H1 (cell line): ENCODE results near the gene CUX1. TPM values are rescaled to one million over a fixed set of nuclear protein-coding genes. Genes with fewer than 3 reads are reported as not detected.
A peak's percentile ranks its signal among the peaks of the same experiment; 100 is the strongest.

Experiments used
- CTCF ChIA-PET: fragments of 300-600 bp; sonication (Branson Sonifier 250); formaldehyde crosslinking; loops from one replicate; lab custom pipeline; 2021; ENCODE audit not compliant: partially characterized antibody; lab: Charles Lee
- POLR2A ChIA-PET: fragments of 300-600 bp; sonication (Branson Sonifier 250); formaldehyde crosslinking; loops from one replicate; lab custom pipeline; 2021; ENCODE audit warnings: inconsistent platforms; ENCODE audit not compliant: partially characterized antibody; lab: Charles Lee
- DNase-seq, 2 experiments: peaks; one replicate each; pipeline versions ENCODE4 v3.0.0 to v3.0.0-alpha.2; 2010 to 2022; ENCODE audit warnings: low spot score in 2 of 2, low read depth in 1 of 2, mixed read lengths in 1 of 2
- FAIRE-seq: peaks from 2 replicates; lab custom pipeline; 2011; peaks lifted over from hg19 to GRCh38; lab: Jason Lieb, UNC
- H2AFZ ChIP-seq: 2 replicates; pipeline ENCODE4 v1.8.1; 2012; ENCODE audit warnings: low read length, inconsistent platforms
- H2AK5ac ChIP-seq: 2 replicates; pipeline ENCODE4 v1.6.1; 2013; ENCODE audit warnings: low read depth, low read length
- H2BK120ac ChIP-seq: replicated peaks from 2 replicates; pipeline ENCODE3; 2013; ENCODE audit warnings: low read depth, low read length, inconsistent platforms
- H2BK12ac ChIP-seq: 2 replicates; pipeline ENCODE4 v1.6.1; 2013; ENCODE audit warnings: low read depth, low read length
- H2BK15ac ChIP-seq: 2 replicates; pipeline ENCODE4 v1.6.1; 2013; ENCODE audit warnings: low read length
- H2BK20ac ChIP-seq: 2 replicates; pipeline ENCODE4 v1.6.1; 2013; ENCODE audit warnings: low read length
- H2BK5ac ChIP-seq: 2 replicates; pipeline ENCODE4 v1.6.1; 2013; ENCODE audit warnings: low read depth, low read length
- H3K14ac ChIP-seq: 2 replicates; pipeline ENCODE4 v1.6.1; 2013; ENCODE audit warnings: inconsistent platforms; ENCODE audit not compliant: insufficient read length
- H3K18ac ChIP-seq: 2 replicates; pipeline ENCODE4 v1.6.1; 2013; ENCODE audit warnings: low read length; ENCODE audit errors: extremely low read depth
- H3K23ac ChIP-seq: 2 replicates; pipeline ENCODE4 v1.6.1; 2013; ENCODE audit warnings: inconsistent platforms; ENCODE audit not compliant: insufficient read length
- H3K23me2 ChIP-seq: 2 replicates; pipeline ENCODE4 v1.6.1; 2013; ENCODE audit warnings: low read depth, low read length
- H3K27ac ChIP-seq: 2 replicates; pipeline ENCODE4 v1.6.1; 2011; ENCODE audit warnings: low read depth, low read length, inconsistent platforms
- H3K27me3 ChIP-seq, 4 experiments: replicated peaks in 1 of 4; 1 replicate in 1 of 4; 2 replicates in 3 of 4; pipeline versions ENCODE4 v1.6.1 to v1.8.1; 2011 to 2013; ENCODE audit warnings: low read length in 3 of 4, mild to moderate bottlenecking in 3 of 4, inconsistent platforms in 2 of 4, mixed read lengths in 2 of 4, moderate library complexity in 1 of 4; ENCODE audit not compliant: control insufficient read depth in 3 of 4, insufficient read depth in 3 of 4; ENCODE audit errors: extremely low read depth in 1 of 4
- H3K36me3 ChIP-seq, 4 experiments: 2 replicates each; pipeline versions ENCODE4 v1.6.1 to v1.8.1; 2011 to 2013; ENCODE audit warnings: mild to moderate bottlenecking in 4 of 4, low read length in 3 of 4, moderate library complexity in 2 of 4, control low read depth in 1 of 4, inconsistent platforms in 1 of 4; ENCODE audit not compliant: insufficient read depth in 4 of 4, control insufficient read depth in 2 of 4
- H3K4ac ChIP-seq: replicated peaks from 2 replicates; pipeline ENCODE3; 2013; ENCODE audit warnings: low read length, low read depth, mixed read lengths, inconsistent platforms; ENCODE audit not compliant: insufficient read length
- H3K4me1 ChIP-seq, 4 experiments: replicated peaks in 1 of 4; 1 replicate in 1 of 4; 2 replicates in 3 of 4; pipeline versions ENCODE4 v1.6.1 to v1.8.1; 2011 to 2013; ENCODE audit warnings: low read length in 3 of 4, inconsistent platforms in 2 of 4, mixed read lengths in 1 of 4; ENCODE audit not compliant: insufficient read depth in 4 of 4, control insufficient read depth in 3 of 4
- H3K4me2 ChIP-seq, 2 experiments: 2 replicates each; pipeline versions ENCODE4 v1.6.1 to v1.8.1; 2011 to 2013; ENCODE audit warnings: low read depth in 2 of 2, low read length in 2 of 2, control low read depth in 1 of 2, inconsistent platforms in 1 of 2, mild to moderate bottlenecking in 1 of 2; ENCODE audit not compliant: insufficient read depth in 1 of 2
- H3K4me3 ChIP-seq, 4 experiments: fragments of 200-600, 300-600 bp in 1 of 4; sonication (generic), shearing (Covaris generic), sonication (Bioruptor Twin) in 1 of 4; 2 replicates each; pipeline versions ENCODE4 v1.5.1 to v1.8.1; 2011 to 2016; ENCODE audit warnings: low read length in 4 of 4, low read depth in 3 of 4, control low read depth in 2 of 4, inconsistent platforms in 2 of 4, mild to moderate bottlenecking in 2 of 4, mixed read lengths in 1 of 4, moderate library complexity in 1 of 4; ENCODE audit not compliant: insufficient read depth in 2 of 4; ENCODE audit errors: extremely low read depth in 1 of 4
- H3K56ac ChIP-seq: replicated peaks from 2 replicates; pipeline ENCODE3; 2013; ENCODE audit warnings: low read depth, mild to moderate bottlenecking, mixed read lengths, low read length, inconsistent platforms; ENCODE audit not compliant: insufficient read length
- H3K79me1 ChIP-seq: 2 replicates; pipeline ENCODE4 v1.6.1; 2013; ENCODE audit warnings: low read depth, low read length, control low read depth
- H3K79me2 ChIP-seq, 2 experiments: 2 replicates each; pipeline versions ENCODE4 v1.6.1 to v1.8.1; 2012 to 2013; ENCODE audit warnings: low read length in 2 of 2, mild to moderate bottlenecking in 2 of 2, inconsistent platforms in 1 of 2; ENCODE audit not compliant: insufficient read depth in 2 of 2, control insufficient read depth in 1 of 2
- H3K9ac ChIP-seq, 4 experiments: replicated peaks in 1 of 4; 1 replicate in 1 of 4; 2 replicates in 3 of 4; pipeline versions ENCODE4 v1.6.1 to v1.8.1; 2011 to 2013; ENCODE audit warnings: low read depth in 3 of 4, low read length in 3 of 4, control low read depth in 2 of 4, mild to moderate bottlenecking in 2 of 4, moderate library complexity in 2 of 4, inconsistent platforms in 1 of 4; ENCODE audit errors: extremely low read depth in 1 of 4
- H3K9me3 ChIP-seq, 2 experiments: 2 replicates each; pipeline versions ENCODE4 v1.6.1 to v1.8.1; 2012 to 2013; ENCODE audit warnings: mild to moderate bottlenecking in 2 of 2, moderate library complexity in 2 of 2, control low read depth in 1 of 2, inconsistent platforms in 1 of 2, low read depth in 1 of 2, low read length in 1 of 2, mixed read lengths in 1 of 2; ENCODE audit not compliant: insufficient read depth in 2 of 2
- H4K20me1 ChIP-seq, 2 experiments: replicated peaks in 1 of 2; 2 replicates each; pipeline versions ENCODE3 to v1.8.1; 2011 to 2013; ENCODE audit warnings: inconsistent platforms in 2 of 2, low read length in 2 of 2, mild to moderate bottlenecking in 1 of 2; ENCODE audit not compliant: insufficient read depth in 2 of 2, control insufficient read depth in 1 of 2
- H4K5ac ChIP-seq: 2 replicates; pipeline ENCODE4 v1.6.1; 2013; ENCODE audit warnings: low read length, low read depth, mixed read lengths, inconsistent platforms; ENCODE audit not compliant: insufficient read length
- H4K8ac ChIP-seq: 2 replicates; pipeline ENCODE4 v1.8.0; 2013; ENCODE audit warnings: mild to moderate bottlenecking, moderate library complexity, low read length, inconsistent platforms; ENCODE audit not compliant: insufficient read depth; ENCODE audit errors: extremely low read depth
- H4K91ac ChIP-seq: replicated peaks from 2 replicates; pipeline ENCODE3; 2013; ENCODE audit warnings: low read length, mixed read lengths, inconsistent platforms; ENCODE audit not compliant: insufficient read length
- KDM1A ChIP-seq: fragments of 200-600, 300-600 bp; sonication (generic); IDR thresholded peaks from 2 replicates; pipeline ENCODE4 v1.7.1; 2016; ENCODE audit warnings: mild to moderate bottlenecking, low read length, borderline replicate concordance
- TEAD4 ChIP-seq: IDR thresholded peaks from 2 replicates; pipeline ENCODE4 v1.6.1; 2012; ENCODE audit warnings: low read depth, low read length, inconsistent platforms, mixed read lengths
- WGBS, 2 experiments: shearing (Covaris generic) in 1 of 2; methylation state at CpG; one replicate each; pipeline versions ENCODE4 v1.1.6 to v1.1.7; 2013 to 2015; ENCODE audit warnings: low lambda C conversion rate in 2 of 2, mixed read lengths in 2 of 2, inconsistent platforms in 1 of 2, low coverage in 1 of 2, missing lambda C conversion rate in 1 of 2; ENCODE audit not compliant: insufficient replicate concordance in 2 of 2, insufficient coverage in 1 of 2, insufficient read length in 1 of 2; ENCODE audit errors: extremely low coverage in 1 of 2, missing lambda C conversion rate in 1 of 2; 5-methylcytosine and 5-hydroxymethylcytosine counted together
- polyA plus RNA-seq, 7 experiments: library from polyadenylated mRNA; depleted of rRNA in 3 of 7; stranded (reverse) in 5 of 7; unstranded in 2 of 7; fragments of >200 nt in 5 of 7; fragments of 200-250 nt in 2 of 7; gene quantifications; 1 replicate in 5 of 7; 2 replicates in 1 of 7; 4 replicates in 1 of 7; pipeline versions ENCODE4 v1.2.1 to v1.2.3, GENCODE V29; 2011 to 2013; ENCODE audit warnings: missing spikeins in 2 of 7, mixed read lengths in 2 of 7
- total RNA-seq: library from RNA; stranded (reverse); fragmentation: NEBNext Ultra II Directional; extraction: Animal tissue kit (Norgen Biotek cat#: 25700); gene quantifications from 2 replicates; pipeline ENCODE4 v1.2.1, GENCODE V29; 2021

CUX1 gene
- total and polyA plus RNA-seq, 2 of the 8 experiments (the other 6 are each of a cell fraction or from before 2014, with no cell fraction given): 21.6 to 65.9 TPM

GRCh38 chr7:102297487-102298218, 480.2 kb downstream of the CUX1 start:
- peaks cover 0 to 27% (median 4%) of the 10 kb centered on the region in 4 experiments; a peak in 6 of 7 replicates for H3K4me1 ChIP-seq
- H2BK15ac ChIP-seq: no peak overlapping the region
- no peak overlapping the region for H3K18ac ChIP-seq
- H3K4me3 ChIP-seq: no peak overlapping the region
- no peak overlapping the region for H2AFZ ChIP-seq
- H2BK5ac ChIP-seq: no peak overlapping the region
- no peaks in the 10 kb centered on the region; a peak in 1 of 4 replicates for H3K9me3 ChIP-seq
- no peak overlapping the region for H2AK5ac ChIP-seq
- H4K8ac ChIP-seq: no peak overlapping the region
- no peak overlapping the region for H2BK12ac ChIP-seq
- no peak overlapping the region for H3K56ac ChIP-seq
- H3K4ac ChIP-seq: no peak overlapping the region
- H2BK20ac ChIP-seq: no peak overlapping the region
- H3K23me2 ChIP-seq: peaks cover 4% of the 10 kb centered on the region; the same call in 1 of the 2 replicates
- H3K4me2 ChIP-seq: no peak overlapping the region
- H3K23ac ChIP-seq: no peak overlapping the region
- no peak overlapping the region for H4K5ac ChIP-seq
- 88% methylated on average over 10 of the region's 10 CpGs; no CpG with 5 or more reads in 1 of the 2 experiments for WGBS, 2 experiments
- TF ChIP-seq TEAD4 (no peak), KDM1A (peak; percentile 85; the same call in 1 of the 2 replicates)
- peaks cover 2 to 11% of the 10 kb centered on the region in 2 experiments for H4K20me1 ChIP-seq
- no peaks in the 10 kb centered on the region; a peak in 1 of 8 replicates for H3K36me3 ChIP-seq
- no peak overlapping the region for H3K27ac ChIP-seq
- H3K27me3 ChIP-seq: peaks cover 0 to 7% (median 4%) of the 10 kb centered on the region in 4 experiments; a peak in 5 of 7 replicates
- FAIRE-seq (no peak), DNase-seq (no peak)
- ChIA-PET POLR2A (interaction anchor here (2.3 kb wide), 1 partner anchor 98 kb away, joined by 9 read pairs; the partner anchor contains the start of gene PRKRIP1), CTCF (interaction anchor here (0.9 to 1.9 kb wide), 5 partner anchors 8 to 94 kb away, joined by 3 to 8 read pairs (median 4); no protein-coding TSS in a partner anchor)
- no peaks in the 10 kb centered on the region; the same call in 1 of the 2 replicates for H3K79me1 ChIP-seq
- H4K91ac ChIP-seq: no peak overlapping the region
- no peak overlapping the region for H3K14ac ChIP-seq
- H2BK120ac ChIP-seq: no peak overlapping the region
- H3K9ac ChIP-seq: no peak overlapping the region
- 0 out of 4 replicates have a peak, but pooled peaks cover 0 to 2% of the 10 kb centered on the region in 2 experiments for H3K79me2 ChIP-seq
